ENCODE results near the gene FAM222B. TPM values are rescaled to one million over a fixed set of nuclear protein-coding genes. Genes with fewer than 3 reads are reported as not detected.

FAM222B gene
- total and polyA plus RNA-seq, 9 of the 15 experiments (the other 6 are each of a cell fraction or from before 2014, with no cell fraction given): 4.0 to 34.6 (median 7.5) TPM

- TF ChIP-seq ZBTB11 (CRISPR knock-in tag; IDR thresholded peaks at IDR 0.05): peak in 1 of 3 experiments; percentile 24; a peak in 1 of 6 replicates
- no peak for TF ChIP-seq BDP1 (IDR thresholded peaks at IDR 0.05; ENCODE audit: insufficient read depth, insufficient read length)
- TF ChIP-seq RCOR1 (IDR thresholded peaks at IDR 0.05; ENCODE audit: borderline replicate concordance in 1 of 2, low read depth in 2 of 2, low read length in 2 of 2): 0 out of 4 replicates have a peak, but pooled peaks of 1 of the 2 experiments have one; percentile 1
- no peak for TF ChIP-seq CEBPZ (IDR thresholded peaks at IDR 0.05; ENCODE audit: borderline replicate concordance, low read depth, low read length)
- peak; percentile 72 for TF ChIP-seq KLF13 (tag; IDR thresholded peaks at IDR 0.05; ENCODE audit: borderline replicate concordance, low read depth)
- TF ChIP-seq BRD9 (IDR thresholded peaks at IDR 0.05; ENCODE audit: low read depth, partially characterized antibody): no peak
- no peak for TF ChIP-seq NCOA1 (IDR thresholded peaks at IDR 0.05; ENCODE audit: low read depth)
- TF ChIP-seq KLF6 (CRISPR knock-in tag; IDR thresholded peaks at IDR 0.05; ENCODE audit: borderline replicate concordance): peak; percentile 44; the same call in 1 of the 2 replicates
- TF ChIP-seq MAFF (IDR thresholded peaks at IDR 0.05; ENCODE audit: low read length): no peak
- no peak for TF ChIP-seq HNRNPK (IDR thresholded peaks at IDR 0.05; ENCODE audit: low read depth, low read length, poor library complexity, severe bottlenecking)
- TF ChIP-seq ARID4B (CRISPR knock-in tag; IDR thresholded peaks at IDR 0.05): peak; percentile 74
- no peak for TF ChIP-seq MYNN (IDR thresholded peaks at IDR 0.05)
- TF ChIP-seq MYNN (CRISPR knock-in tag; IDR thresholded peaks at IDR 0.05): no peak
These were observed 114.0 kb downstream of the FAM222B start, which contains the start of gene NEK8 (continued) for GRCh38 chr17:28728364-28729200.

Data from K562 (cell line).